AG04449 (cell line): ENCODE results near the gene GFRA1.

ENCODE experiments used
- CTCF ChIA-PET: fragments of 350-600 bp; formaldehyde crosslinking; extraction: SDS; loops from one replicate; lab custom pipeline; 2021; ENCODE audit warnings: antibody characterized with exemption; lab: Yijun Ruan, JAX
- POLR2A ChIA-PET: fragments of 400-600, 350-600 bp; formaldehyde crosslinking; extraction: SDS; loops from one replicate; lab custom pipeline; 2020; ENCODE audit warnings: antibody characterized with exemption, inconsistent platforms; lab: Yijun Ruan, JAX
- DNase-seq: peaks from one replicate; pipeline ENCODE4 v3.0.0-alpha.2; 2010; ENCODE audit warnings: low read depth, low spot score
- H3K4me3 ChIP-seq: 2 replicates; pipeline ENCODE4 v1.5.1; 2011; ENCODE audit warnings: low read depth, mild to moderate bottlenecking, control low read depth, low read length
- CTCF ChIP-seq: IDR thresholded peaks from one replicate; pipeline ENCODE4 v1.5.1; 2011; ENCODE audit warnings: mild to moderate bottlenecking, moderate library complexity, low read length, control low read depth, inconsistent platforms; ENCODE audit not compliant: insufficient read depth; ENCODE audit errors: missing control alignments

The GFRA1 gene

GRCh38 chr10:116122664-116123063, 150.3 kb downstream of the GFRA1 start:
- no peak for DNase-seq
- no peak overlapping the region for H3K4me3 ChIP-seq
- ChIA-PET CTCF (no interaction called here), POLR2A (no interaction called here)
- TF ChIP-seq CTCF: no peak

GRCh38 chr10:116121640-116122525, 151.1 kb downstream of the GFRA1 start:
- POLR2A ChIA-PET: no interaction called here
- CTCF ChIA-PET: no interaction called here
- no peak for TF ChIP-seq CTCF
- no peak overlapping the region for H3K4me3 ChIP-seq
- no peak for DNase-seq

- ChIA-PET POLR2A (no interaction called here), CTCF (no interaction called here)
- TF ChIP-seq CTCF: no peak
- no peak for DNase-seq
- no peak overlapping the region for H3K4me3 ChIP-seq
Observed at GRCh38 chr10:116120688-116121455, 152.1 kb downstream of the GFRA1 start.

- no peak for TF ChIP-seq CTCF
- CTCF ChIA-PET: no interaction called here
- POLR2A ChIA-PET: no interaction called here
- no peak overlapping the region for H3K4me3 ChIP-seq
- DNase-seq: no peak
Observed at GRCh38 chr10:116118847-116119246, 154.2 kb downstream of the GFRA1 start.

GRCh38 chr10:116115797-116116196, 157.2 kb downstream of the GFRA1 start:
- no peak overlapping the region for H3K4me3 ChIP-seq
- ChIA-PET CTCF (interaction anchor here (1.1 kb wide), 1 partner anchor 12 kb away, joined by 3 read pairs; no protein-coding TSS in a partner anchor), POLR2A (no interaction called here)
- no peak for TF ChIP-seq CTCF
- DNase-seq: no peak
